ENCODE measurements around the gene FAM193B.

FAM193B gene

DNA sequence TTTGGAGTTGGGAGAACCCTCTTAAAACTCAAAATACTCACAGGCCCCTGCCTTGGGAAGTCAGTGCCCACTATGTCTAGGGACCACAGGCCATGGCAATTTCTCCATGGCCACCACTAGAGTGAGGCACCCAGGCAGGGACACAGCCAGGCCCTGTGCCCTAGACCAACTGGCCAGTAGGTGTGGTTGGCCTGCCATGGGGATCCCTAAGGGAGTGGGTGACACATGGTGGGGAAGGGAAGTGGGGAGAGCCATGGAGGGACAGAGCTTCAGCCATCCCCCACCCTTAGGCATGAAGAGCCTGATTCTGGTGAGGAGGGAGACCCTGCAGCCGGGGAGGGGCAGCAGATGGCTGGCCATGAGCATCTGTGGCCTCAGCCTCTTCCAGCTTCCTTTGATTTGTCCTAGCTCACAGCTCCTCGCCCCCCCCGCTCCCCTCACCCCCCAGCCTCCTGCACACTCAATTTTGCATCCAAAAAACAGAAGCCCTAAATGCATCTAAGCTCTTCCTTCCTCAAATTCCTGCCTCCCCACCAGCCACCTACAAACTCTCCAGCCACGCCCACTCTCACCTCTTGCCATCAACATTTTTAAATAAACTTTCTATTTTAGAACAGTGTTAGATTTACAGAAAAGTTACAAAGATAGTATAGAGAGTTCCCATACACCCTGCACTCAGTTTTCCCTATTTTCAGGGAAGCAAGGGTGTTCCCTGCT, 79.4 kb downstream of the FAM193B start:
- Histone ChIP-seq H3K27ac (peak overlapping the region; percentile 80 to 97), H3K4me3 (no peak overlapping the region)
- no peak for TF ChIP-seq CTCF (IDR thresholded peaks at IDR 0.05)
- no peak for DNase-seq (ENCODE audit: low spot score)

DNA sequence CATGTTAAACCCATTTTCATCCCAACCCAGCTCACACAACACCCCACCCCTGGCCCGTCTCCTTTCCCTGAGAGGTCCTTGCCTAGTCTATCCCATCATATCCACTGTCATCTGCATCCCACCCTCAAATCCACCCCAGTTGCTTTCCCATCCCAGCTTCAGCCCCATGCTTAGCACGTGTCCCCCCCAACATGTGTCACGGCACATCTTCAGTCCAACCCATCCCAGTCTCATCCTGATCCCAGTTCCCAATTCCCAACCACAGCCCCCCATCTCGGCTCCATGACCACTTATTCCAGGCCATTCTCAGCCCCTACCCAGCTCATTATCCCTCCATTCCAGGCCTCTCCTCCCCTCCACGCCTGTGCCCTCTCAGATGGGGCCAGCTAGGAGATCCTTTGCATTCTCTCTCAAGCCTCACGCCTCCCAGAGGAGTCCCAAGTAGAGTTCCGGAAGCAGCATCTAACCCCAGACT, 80.3 kb downstream of the FAM193B start:
- no peak for TF ChIP-seq CTCF (IDR thresholded peaks at IDR 0.05)
- DNase-seq (ENCODE audit: low spot score), result no peak
- peak overlapping the region; percentile 84 for H3K4me3 ChIP-seq
- peak overlapping the region; percentile 80 to 97 for H3K27ac ChIP-seq

- DNase-seq (ENCODE audit: low spot score), result no peak
- TF ChIP-seq CTCF (IDR thresholded peaks at IDR 0.05), result no peak
- Histone ChIP-seq H3K4me3 (peak within 1 kb of the TSS; percentile 84), H3K27ac (peak within 1 kb of the TSS; percentile 80 to 97)
Measured at GRCh38 chr5:177473443-177474001, 80.8 kb downstream of the FAM193B start, which contains the start of gene DBN1. Gene DBN1 (minus strand): TSS chr5:177473634. CDS start chr5:177473521, 113 bp downstream.

DNA sequence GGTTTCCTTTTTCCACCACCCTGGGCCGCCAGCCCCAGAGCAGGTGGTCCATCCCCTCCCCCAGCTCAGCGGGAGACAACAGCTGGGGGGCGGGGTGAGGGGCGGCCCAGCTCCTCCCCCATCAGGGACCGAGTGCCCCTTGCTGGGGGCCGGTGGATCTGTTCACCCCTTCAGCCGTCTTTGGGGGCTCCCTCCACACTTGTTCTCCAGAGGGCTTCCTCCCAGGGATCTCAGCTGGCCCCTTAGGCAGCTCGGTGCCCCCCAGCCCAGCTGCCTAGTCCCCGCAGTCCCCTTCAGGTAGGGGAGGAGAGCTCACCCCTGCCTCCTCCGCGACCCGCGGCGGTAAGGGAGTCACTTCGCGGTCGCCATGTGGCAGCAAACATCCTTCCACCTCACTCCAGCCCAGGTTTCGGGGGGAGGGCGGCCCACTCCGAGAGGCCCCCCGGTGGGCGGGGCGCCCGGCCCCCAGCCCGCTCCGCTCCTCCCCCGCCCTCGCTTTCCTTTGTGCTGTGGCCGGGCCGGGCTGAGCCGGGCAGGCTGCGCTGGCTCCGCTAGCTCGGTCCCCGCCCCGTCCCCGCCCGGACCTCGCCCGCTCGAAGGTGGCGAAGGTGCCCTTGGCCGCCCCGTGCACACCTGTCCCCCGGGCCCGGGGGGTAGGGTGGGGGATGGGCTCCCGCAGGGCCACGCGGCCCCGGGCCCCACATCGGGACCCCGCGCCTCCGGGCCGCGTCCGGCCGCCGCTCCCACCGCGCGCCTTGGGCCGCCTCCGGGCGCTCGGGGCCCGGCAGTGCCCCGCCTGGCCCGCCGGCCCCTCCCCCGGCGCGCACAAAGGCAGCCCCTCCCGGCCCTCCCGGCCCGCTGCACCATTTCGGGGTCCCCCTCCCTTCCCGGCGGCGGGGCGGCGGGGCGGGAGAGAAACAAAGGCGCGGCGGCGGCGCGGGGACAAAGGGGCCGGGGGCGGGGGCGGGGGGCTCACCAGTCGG, 81.6 kb downstream of the FAM193B start:
- H3K4me3 ChIP-seq, result peak overlapping the region; percentile 84
- no peak for TF ChIP-seq CTCF (IDR thresholded peaks at IDR 0.05)
- no peak for DNase-seq (ENCODE audit: low spot score)
- peak overlapping the region; percentile 80 to 97 for H3K27ac ChIP-seq

- DNase-seq (ENCODE audit: low spot score), result no peak
- Histone ChIP-seq H3K27ac (peak overlapping the region; percentile 80 to 97), H3K4me3 (peak overlapping the region; percentile 84)
- TF ChIP-seq CTCF (IDR thresholded peaks at IDR 0.05), result no peak
Measured at GRCh38 chr5:177471610-177472356, 82.6 kb downstream of the FAM193B start.

- DNase-seq (ENCODE audit: low spot score), result no peak
- no peak for TF ChIP-seq CTCF (IDR thresholded peaks at IDR 0.05)
- peak overlapping the region; percentile 23 to 97 for H3K27ac ChIP-seq
- H3K4me3 ChIP-seq, result peak overlapping the region; percentile 84
Measured at GRCh38 chr5:177470759-177471536, 83.4 kb downstream of the FAM193B start.

All from coronary artery (tissue), 2 donors.